ENCODE results near the gene LPCAT3.

DNA sequence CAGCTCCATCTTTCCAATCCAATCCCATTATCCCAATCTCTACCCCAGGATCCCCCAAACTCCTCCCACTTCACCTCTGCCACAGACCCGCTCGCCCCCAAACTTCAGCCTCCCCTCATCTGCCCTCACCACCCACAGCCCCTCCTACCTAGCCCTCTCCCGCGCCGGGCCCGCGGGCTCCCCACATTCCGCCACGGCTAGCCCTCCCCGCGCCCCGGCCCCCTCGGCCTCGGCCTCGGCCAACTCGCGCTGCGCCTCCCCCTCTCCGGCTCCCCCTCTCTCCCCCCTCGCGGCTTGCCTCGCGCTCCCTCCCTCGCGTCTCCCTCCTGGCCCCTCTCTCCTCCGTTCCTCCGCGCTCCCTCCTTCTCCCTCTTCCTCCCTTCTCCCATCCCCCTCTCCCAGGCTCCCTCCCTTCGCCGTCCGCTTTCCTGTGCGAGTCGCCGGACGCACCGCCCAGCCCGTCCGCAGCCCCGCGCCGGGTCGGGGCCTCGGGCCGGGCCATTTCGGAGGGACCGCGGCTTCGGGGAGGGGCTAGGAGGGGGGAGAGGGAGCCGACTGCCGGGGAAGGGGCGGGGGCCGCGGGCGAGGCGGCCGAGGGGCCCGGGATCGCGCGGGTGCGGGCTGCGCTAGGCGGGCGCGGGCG lies 90.8 kb downstream of the LPCAT3 start, which contains the start of gene ATN1:
- TF ChIP-seq POLR2AphosphoS5 (IDR thresholded peaks at IDR 0.05) (peak; percentile 40 to 84 (median 75)), POLR2A (IDR thresholded peaks at IDR 0.05) (no peak), EP300 (IDR thresholded peaks at IDR 0.05) (no peak)
- TF ChIP-seq, protein P1, sequence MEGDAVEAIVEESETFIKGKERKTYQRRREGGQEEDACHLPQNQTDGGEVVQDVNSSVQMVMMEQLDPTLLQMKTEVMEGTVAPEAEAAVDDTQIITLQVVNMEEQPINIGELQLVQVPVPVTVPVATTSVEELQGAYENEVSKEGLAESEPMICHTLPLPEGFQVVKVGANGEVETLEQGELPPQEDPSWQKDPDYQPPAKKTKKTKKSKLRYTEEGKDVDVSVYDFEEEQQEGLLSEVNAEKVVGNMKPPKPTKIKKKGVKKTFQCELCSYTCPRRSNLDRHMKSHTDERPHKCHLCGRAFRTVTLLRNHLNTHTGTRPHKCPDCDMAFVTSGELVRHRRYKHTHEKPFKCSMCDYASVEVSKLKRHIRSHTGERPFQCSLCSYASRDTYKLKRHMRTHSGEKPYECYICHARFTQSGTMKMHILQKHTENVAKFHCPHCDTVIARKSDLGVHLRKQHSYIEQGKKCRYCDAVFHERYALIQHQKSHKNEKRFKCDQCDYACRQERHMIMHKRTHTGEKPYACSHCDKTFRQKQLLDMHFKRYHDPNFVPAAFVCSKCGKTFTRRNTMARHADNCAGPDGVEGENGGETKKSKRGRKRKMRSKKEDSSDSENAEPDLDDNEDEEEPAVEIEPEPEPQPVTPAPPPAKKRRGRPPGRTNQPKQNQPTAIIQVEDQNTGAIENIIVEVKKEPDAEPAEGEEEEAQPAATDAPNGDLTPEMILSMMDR (IDR thresholded peaks at IDR 0.05): no peak

Measured in stomach (tissue), 4 donors.